Bronchial epithelial cell (primary cell): ENCODE data around the gene TLE5. TPM values are rescaled to one million over a fixed set of nuclear protein-coding genes. Genes with fewer than 3 reads are reported as not detected.

Experiments used
- DNase-seq: peaks from one replicate; pipeline ENCODE4 v3.0.0-alpha.2; 2010; ENCODE audit warnings: low read depth
- FAIRE-seq: peaks from 2 replicates; lab custom pipeline; 2011; peaks lifted over from hg19 to GRCh38; lab: Jason Lieb, UNC
- H3K27me3 ChIP-seq: 2 replicates; pipeline ENCODE4 v1.5.1; 2011; ENCODE audit warnings: low read length; ENCODE audit not compliant: control insufficient read depth, insufficient read depth
- H3K36me3 ChIP-seq: 2 replicates; pipeline ENCODE4 v1.5.1; 2011; ENCODE audit warnings: low read length; ENCODE audit not compliant: control insufficient read depth, insufficient read depth
- H3K4me3 ChIP-seq: 2 replicates; pipeline ENCODE4 v1.5.1; 2011; ENCODE audit warnings: mild to moderate bottlenecking, low read depth, low read length, control low read depth
- CTCF ChIP-seq: IDR thresholded peaks from 2 replicates; pipeline ENCODE4 v1.5.1; 2011; ENCODE audit warnings: mild to moderate bottlenecking, moderate library complexity, low read length, control low read depth, inconsistent platforms; ENCODE audit not compliant: insufficient read depth, severe bottlenecking
- total RNA-seq: library from RNA; depleted of rRNA; stranded (reverse); fragments of >200 nt; gene quantifications from 2 replicates; pipeline ENCODE4 v1.2.1, GENCODE V29; 2014

TLE5 gene
- 144 and 200 TPM in 2 replicates for total RNA-seq

- TF ChIP-seq CTCF: no peak
- no peaks in the 10 kb centered on the region for H3K27me3 ChIP-seq
- peaks cover 10% of the 10 kb centered on the region for H3K36me3 ChIP-seq
- no peak for DNase-seq
- FAIRE-seq: no peak
- peak within 1 kb of the TSS; percentile 73 for H3K4me3 ChIP-seq
These were observed at the start of gene TLE5 for GRCh38 chr19:3062165-3063105. Gene TLE5, minus strand, starts transcription at chr19:3062495. Its CDS starts 295 bp downstream, at chr19:3062200.

- Histone ChIP-seq H3K27me3 (no peaks in the 10 kb centered on the region), H3K36me3 (peaks cover 12% of the 10 kb centered on the region), H3K4me3 (no peak overlapping the region)
- no peak for DNase-seq
- FAIRE-seq: no peak
- TF ChIP-seq CTCF: no peak
These were observed 49.4 kb upstream of the TLE5 start for GRCh38 chr19:3111586-3112247.

- FAIRE-seq (no peak), DNase-seq (no peak)
- TF ChIP-seq CTCF: no peak
- H3K27me3 ChIP-seq: no peaks in the 10 kb centered on the region
- H3K36me3 ChIP-seq: peaks cover 12% of the 10 kb centered on the region
- H3K4me3 ChIP-seq: no peak overlapping the region
These were observed 48.0 kb upstream of the TLE5 start for GRCh38 chr19:3110126-3110825.

- FAIRE-seq: no peak
- no peak overlapping the region for H3K4me3 ChIP-seq
These were observed 47.2 kb upstream of the TLE5 start for GRCh38 chr19:3109491-3109890.

GRCh38 chr19:3108775-3109174, 46.5 kb upstream of the TLE5 start:
- peak; percentile 45 for DNase-seq
- no peak overlapping the region for H3K4me3 ChIP-seq
- FAIRE-seq: peak; percentile 52
- H3K27me3 ChIP-seq: no peaks in the 10 kb centered on the region
- TF ChIP-seq CTCF: peak; percentile 96
- peaks cover 6% of the 10 kb centered on the region for H3K36me3 ChIP-seq

More at GRCh38 chr19:3109491-3109890, 47.2 kb upstream of the TLE5 start:
- no peak for DNase-seq
- no peak for TF ChIP-seq CTCF
- H3K27me3 ChIP-seq: no peaks in the 10 kb centered on the region
- peaks cover 8% of the 10 kb centered on the region for H3K36me3 ChIP-seq
